GM18498 (cell line): ENCODE measurements around the gene CACNA1I.

Experiments
- ATAC-seq: cut with Tn5 transposase; IDR thresholded peaks from one replicate; pipeline ENCODE4 v1.9.1; 2021; ENCODE audit warnings: mild to moderate bottlenecking, moderate library complexity; ENCODE audit not compliant: unreplicated experiment

The CACNA1I gene

DNA sequence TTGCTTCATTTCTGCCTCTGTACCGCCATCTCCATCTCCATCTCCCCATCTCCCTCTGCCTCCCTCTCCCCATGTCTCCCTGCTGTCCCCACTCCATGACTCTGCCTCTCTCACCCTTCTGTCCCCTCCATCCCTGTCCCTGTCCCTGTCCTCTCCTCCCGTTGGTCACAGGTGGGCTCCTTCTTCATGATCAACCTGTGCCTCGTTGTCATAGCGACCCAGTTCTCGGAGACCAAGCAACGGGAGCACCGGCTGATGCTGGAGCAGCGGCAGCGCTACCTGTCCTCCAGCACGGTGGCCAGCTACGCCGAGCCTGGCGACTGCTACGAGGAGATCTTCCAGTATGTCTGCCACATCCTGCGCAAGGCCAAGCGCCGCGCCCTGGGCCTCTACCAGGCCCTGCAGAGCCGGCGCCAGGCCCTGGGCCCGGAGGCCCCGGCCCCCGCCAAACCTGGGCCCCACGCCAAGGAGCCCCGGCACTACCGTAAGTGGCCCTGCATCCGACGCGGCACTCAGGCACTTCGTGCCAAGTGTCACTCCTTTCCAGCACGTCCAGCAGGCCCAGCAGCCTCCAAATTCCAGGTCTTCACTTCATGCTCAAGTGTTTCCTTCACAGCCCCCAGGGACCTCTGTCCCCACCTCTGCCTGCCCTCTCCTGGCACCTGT lies 76.0 kb downstream of the CACNA1I start:
- no peak for ATAC-seq

DNA sequence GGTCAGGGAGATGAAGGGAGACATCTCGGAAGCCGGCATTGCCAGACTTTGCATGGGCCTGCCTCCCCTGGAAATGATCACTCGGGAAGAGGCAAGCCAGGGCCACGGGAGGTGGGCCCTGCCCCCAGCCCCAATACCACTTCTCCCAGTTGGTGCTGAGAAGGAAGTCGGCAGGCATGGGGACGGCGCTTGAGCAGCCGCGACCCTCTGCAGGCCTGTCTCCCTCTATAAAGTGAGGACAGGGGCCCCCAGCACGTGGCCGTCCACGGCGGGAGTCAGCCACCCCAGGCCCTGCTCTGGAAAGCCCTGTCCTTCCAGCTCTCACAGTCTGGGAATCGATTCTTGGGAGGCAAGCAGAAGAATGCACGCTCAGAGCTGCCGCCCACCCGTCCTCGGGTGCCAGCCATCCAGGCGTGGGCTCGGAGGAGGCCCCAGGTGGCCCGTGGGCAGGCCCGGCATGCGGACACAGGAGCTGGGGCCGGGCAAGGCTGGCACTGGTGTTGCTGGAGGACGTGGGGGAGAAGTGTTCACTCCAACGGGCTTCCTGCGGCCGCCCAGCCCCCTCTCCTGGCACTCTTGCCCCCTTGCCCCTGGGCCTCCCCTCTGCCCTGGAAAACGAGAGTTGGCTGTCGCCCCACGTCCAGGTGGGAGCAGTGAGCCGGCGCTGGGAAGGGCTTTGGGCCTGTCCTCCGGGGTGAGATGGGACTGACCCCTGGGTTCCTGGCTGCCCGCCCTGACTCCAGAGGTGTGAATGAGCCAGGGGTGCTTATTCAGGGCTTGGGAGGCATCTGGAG lies 77.5 kb downstream of the CACNA1I start:
- ATAC-seq: no peak

GRCh38 chr22:39648630-39648950 lies 78.0 kb downstream of the CACNA1I start:
- no peak for ATAC-seq

GRCh38 chr22:39649500-39650089 lies 79.0 kb downstream of the CACNA1I start:
- no peak for ATAC-seq

GRCh38 chr22:39651053-39651996 lies 80.8 kb downstream of the CACNA1I start:
- ATAC-seq: no peak

DNA sequence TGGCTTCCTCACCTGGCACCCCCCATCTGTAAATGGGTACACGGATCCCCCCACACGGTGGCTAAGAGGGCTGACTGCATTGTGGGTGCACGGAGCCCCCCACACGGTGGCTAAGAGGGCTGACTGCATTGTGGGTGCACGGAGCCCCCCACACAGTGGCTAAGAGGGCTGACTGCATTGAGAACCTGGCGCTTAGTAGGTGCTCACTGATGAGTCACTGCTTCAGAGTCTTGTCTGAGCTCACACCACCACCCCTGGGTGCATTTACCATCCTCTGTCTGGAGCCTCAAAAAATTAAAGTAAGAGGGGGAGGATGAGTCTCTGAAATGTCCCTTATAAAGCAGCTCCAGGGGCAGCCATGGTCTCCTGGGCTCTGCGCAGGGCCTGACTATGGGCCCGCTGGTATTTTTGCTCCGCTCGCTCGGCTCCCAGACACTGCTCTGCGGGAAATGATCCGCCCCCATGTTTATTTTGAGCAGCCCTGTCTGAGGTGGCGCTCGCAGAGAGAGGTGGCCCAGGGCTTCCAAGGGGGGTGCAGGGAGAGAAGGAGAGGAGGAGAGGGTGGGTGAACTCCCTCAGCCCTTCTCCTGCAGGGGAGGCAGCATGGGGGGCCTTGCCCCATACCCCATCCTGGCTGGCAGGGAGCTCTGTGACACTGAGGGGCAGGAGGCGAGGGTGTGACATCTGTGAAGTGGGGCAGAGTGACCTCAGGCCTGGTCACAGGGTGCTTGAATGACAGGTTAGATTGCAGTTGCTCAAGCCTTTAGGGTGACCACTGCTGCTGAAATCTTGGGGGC lies 82.6 kb downstream of the CACNA1I start:
- no peak for ATAC-seq

DNA sequence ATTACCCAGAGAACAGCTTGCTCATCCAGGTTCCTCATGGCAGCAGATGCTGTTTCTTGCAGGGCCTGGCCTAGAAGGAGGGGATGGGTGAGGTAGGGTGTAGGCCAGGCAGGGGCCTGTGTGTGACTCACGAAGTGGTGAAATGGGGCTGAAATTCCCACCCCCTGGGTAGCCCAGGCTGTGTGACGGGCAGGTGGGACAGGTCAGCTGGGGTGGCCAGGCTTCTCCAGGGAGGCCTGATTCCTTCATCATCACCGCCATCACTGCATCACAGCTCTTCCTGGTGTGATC lies 83.2 kb downstream of the CACNA1I start:
- no peak for ATAC-seq

DNA sequence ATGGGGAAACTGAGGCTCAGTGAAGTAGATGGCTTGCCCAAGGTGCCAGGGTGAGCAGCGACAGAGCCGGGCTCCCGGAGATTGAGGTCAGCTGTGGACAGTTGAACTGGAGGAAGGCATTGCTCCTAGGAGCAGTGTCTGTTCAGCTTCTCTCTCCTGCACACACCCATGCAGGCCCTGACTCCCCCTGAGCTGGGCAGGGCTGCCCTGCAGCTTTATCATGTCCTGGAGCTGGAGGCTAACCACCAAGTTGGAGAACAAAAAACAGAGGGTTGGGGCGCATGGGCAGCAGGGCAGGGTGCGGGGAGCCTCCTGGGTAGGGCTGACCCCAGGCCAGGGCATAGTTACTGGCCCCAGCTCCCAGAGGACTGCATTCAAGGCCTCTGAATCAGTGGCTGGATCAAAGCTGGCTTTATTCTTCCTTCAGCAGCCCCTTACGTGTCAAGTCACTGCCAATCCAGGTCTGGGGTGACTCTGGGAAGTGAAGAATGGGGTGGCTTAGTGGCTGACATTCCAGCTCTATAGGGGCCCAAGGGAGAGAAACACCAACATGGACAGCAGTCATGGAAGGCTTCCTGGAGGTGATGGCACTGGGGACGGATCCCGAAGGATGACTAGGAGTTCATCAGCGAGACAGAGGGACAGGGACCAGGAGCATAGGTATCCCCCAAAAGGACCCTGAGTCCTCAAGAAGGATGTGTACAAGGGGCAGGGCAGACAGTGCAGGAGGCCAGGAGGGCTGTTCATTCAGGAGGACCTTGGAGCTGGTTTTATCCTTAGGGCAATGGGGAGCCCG lies 83.8 kb downstream of the CACNA1I start:
- ATAC-seq: no peak

- ATAC-seq: no peak
Observed at GRCh38 chr22:39655004-39655579, 84.5 kb downstream of the CACNA1I start.

DNA sequence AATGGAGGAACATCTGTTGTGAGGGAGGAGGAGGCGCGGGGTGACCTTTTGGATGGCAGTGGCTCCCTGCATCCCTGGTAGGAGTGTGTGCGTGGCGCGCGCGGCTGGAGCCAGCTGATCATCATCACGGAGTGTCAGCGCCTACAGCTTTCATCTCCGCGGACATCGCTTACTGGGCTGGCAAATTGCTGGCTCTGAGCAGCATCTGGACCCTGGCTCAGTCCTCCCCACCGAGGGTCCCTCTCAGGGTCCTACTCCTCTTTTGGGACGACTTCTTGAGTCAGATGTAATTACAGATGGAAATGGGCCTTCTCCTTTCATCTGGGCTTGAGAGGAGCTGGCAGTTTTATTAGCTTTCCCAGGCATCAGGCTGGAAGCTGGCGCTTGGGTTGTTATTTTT lies 85.3 kb downstream of the CACNA1I start:
- ATAC-seq: no peak

DNA sequence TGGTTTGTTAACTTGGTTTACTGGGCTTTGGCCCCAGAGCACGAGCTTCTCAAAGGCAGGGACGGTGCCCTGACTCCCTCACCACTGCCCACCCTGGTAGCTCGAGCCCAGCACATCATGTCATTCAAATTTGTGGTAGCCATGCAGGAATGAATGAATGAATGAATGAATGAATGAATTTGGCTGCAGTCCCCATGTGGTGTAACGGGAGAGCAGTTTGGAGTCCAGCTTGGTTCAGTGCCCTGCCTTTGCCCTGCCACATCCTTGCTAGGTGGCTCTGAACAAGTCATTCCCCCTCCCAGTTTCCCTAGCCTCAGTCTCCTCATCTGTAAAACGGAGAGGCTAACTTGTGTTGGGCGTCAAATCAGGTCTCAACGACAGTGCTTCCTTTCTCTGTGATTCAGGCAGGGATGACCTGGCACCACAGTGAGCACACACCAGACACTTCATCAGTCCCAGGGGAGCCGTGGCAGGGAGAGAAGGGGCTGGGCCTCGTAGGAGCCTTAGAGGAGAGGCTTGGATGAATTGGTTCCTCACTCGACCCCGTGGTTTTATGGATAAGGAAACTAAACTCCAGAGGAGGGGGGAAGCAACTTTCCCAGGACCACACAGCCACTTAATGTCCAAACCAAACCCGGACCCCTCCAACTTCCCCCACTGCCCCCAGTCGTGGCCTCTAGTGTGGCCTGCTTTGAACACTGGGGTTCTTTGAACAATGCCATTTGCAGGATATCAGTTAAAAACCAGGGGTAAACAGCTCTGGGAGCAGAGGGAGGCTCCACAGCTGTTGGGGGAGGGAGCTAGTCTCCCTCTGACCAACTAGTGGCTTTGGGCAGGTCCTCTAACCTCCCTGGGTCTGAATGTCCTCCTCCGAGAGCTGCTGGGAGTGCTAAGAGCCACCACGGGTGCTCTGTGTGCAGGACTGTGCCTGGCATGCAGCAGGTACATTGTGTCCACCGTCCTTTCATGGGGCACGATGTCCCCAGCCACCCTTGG lies 86.2 kb downstream of the CACNA1I start:
- ATAC-seq: no peak

DNA sequence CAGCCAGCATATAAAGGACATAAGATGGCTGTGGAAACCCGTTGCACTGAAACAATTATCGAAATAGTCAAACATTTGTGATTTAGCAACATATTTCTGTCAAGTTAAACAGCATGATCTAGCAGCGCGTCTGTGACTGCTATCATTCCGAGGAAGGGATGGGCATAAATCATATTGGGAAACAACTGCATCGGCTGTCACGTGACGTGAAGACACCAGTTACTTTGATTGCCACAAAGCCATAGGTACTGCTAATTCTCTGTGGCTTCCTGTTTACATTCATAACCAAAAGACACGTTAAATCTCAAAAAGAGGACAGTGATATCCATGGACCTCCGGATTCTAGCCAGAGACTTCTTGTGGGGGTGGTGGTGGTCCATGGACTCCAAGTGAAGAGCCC lies 87.8 kb downstream of the CACNA1I start:
- no peak for ATAC-seq

- no peak for ATAC-seq
Observed at GRCh38 chr22:39658806-39659463, 88.4 kb downstream of the CACNA1I start.

- no peak for ATAC-seq
Observed at GRCh38 chr22:39661501-39661841, 90.9 kb downstream of the CACNA1I start.

DNA sequence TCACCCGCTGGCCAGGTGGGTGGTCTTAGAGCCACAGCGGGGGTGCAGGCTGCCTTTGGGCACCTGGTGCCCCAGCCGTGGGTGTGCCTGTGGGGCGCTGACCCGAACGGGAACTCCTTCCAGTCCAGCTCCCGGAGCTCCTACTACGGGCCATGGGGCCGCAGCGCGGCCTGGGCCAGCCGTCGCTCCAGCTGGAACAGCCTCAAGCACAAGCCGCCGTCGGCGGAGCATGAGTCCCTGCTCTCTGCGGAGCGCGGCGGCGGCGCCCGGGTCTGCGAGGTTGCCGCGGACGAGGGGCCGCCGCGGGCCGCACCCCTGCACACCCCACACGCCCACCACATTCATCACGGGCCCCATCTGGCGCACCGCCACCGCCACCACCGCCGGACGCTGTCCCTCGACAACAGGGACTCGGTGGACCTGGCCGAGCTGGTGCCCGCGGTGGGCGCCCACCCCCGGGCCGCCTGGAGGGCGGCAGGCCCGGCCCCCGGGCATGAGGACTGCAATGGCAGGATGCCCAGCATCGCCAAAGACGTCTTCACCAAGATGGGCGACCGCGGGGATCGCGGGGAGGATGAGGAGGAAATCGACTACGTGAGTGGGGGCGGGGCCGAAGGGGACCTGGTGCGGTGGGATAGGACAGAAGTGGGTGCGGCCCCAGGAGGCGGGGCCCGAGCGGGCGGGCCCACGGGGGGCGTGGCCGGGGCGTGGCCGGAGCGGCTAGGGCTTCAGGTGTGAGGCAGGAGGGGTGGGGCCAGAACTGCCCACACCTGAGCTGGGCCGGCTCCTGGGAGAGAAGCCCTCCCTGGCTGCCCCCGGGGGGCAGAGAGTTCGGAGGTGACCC lies 91.5 kb downstream of the CACNA1I start:
- no peak for ATAC-seq

DNA sequence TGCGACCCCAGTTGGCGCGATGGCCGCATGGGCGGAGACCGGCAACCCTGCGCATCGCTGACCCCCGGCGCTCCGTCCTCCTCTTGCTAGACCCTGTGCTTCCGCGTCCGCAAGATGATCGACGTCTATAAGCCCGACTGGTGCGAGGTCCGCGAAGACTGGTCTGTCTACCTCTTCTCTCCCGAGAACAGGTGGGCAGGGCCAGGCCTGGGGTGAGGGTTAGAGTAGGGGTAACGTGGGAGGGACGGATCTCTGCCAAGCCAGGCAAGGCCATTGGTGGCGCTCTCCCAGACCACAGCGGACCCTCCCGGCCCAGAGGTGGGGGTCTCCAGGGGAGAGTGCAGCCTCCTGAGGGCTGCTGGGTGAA lies 92.1 kb downstream of the CACNA1I start:
- ATAC-seq: no peak

DNA sequence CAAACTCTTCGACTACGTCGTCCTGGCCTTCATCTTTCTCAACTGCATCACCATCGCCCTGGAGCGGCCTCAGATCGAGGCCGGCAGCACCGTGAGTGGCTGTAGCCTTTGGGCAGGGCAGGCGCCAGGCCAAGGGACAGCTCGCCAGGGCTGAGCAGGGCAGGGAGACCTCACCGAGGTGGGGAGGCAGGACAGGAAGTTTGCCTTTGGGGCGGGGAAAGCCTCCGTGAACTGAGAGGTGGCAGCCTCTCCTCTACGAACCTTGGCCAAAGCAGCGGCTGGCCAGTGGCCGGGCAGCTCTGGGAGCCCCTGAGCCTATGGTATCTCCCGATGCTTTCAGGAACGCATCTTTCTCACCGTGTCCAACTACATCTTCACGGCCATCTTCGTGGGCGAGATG lies 93.2 kb downstream of the CACNA1I start:
- no peak for ATAC-seq
